ENCODE data around the gene PPAN.

PPAN gene

DNA sequence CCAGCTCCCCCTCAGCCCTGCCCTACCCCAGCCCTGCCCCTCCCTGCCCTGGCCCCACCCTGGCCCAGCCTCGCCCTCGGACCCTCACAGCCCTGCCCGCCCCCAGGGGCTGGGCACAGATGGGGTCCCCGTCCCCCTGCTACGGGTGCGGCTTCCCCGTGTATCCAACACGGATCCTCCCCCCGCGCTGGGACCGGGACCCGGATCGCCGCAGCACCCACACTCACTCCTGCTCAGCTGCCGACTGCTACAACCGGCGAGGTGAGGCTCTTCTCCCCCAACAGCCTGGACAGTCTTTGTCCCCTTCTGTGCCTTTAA is 14.8 kb upstream of the PPAN start:
- POLR2A ChIA-PET: interaction anchor here (0.6 kb wide), 1 partner anchor 147 kb away, joined by 3 read pairs; no protein-coding TSS in a partner anchor
- no peak overlapping the region for H3K27ac ChIP-seq (ENCODE audit: extremely low read depth, low read depth, low read length)

DNA sequence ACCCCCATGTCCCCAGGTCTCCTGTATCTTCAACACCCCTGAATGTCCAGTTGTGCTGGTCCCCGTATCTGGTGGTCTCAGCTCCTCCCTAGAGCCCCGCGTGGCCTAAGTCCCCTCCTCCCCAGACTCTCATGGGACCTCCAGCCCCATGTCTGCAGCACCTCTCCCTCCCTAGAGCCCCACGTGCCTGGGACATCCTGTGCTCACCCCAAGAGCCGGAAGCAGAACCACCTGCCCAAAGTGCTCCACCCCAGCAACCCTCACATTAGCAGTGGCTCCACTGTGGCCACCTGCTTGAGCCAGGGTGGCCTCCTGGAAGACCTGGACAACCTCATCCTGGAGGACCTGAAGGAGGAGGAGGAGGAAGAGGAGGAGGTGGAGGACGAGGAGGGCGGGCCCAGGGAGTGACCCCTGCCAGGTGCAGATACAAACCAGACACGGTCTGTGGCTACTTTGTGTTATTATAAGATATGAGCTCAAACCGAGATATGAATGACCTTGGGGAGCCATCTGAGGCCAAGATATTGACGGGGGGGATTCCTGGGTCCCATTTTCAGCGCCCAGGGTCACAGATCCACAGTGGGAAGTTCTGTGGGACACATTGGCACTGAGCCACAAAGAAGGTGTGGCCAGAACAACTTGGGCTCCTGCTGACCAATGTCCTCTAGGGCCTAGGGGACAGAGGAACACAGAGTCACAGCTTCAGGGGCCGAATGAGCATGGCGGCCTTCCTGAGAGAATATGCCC is 14.1 kb upstream of the PPAN start:
- H3K4me3 ChIP-seq (ENCODE audit: low read depth, low read length): no peak overlapping the region
- ChIA-PET CTCF (interaction anchor here (0.6 kb wide), 1 partner anchor 62 kb away, joined by 3 read pairs; no protein-coding TSS in a partner anchor), POLR2A (interaction anchor here (0.6 kb wide), 1 partner anchor 320 kb away, joined by 3 read pairs; no protein-coding TSS in a partner anchor)
- no peaks in the 10 kb centered on the region for H3K4me1 ChIP-seq (ENCODE audit: control insufficient read depth, insufficient read depth, low read length)
- H3K27ac ChIP-seq (ENCODE audit: extremely low read depth, low read depth, low read length): no peak overlapping the region
- TF ChIP-seq, protein P1, sequence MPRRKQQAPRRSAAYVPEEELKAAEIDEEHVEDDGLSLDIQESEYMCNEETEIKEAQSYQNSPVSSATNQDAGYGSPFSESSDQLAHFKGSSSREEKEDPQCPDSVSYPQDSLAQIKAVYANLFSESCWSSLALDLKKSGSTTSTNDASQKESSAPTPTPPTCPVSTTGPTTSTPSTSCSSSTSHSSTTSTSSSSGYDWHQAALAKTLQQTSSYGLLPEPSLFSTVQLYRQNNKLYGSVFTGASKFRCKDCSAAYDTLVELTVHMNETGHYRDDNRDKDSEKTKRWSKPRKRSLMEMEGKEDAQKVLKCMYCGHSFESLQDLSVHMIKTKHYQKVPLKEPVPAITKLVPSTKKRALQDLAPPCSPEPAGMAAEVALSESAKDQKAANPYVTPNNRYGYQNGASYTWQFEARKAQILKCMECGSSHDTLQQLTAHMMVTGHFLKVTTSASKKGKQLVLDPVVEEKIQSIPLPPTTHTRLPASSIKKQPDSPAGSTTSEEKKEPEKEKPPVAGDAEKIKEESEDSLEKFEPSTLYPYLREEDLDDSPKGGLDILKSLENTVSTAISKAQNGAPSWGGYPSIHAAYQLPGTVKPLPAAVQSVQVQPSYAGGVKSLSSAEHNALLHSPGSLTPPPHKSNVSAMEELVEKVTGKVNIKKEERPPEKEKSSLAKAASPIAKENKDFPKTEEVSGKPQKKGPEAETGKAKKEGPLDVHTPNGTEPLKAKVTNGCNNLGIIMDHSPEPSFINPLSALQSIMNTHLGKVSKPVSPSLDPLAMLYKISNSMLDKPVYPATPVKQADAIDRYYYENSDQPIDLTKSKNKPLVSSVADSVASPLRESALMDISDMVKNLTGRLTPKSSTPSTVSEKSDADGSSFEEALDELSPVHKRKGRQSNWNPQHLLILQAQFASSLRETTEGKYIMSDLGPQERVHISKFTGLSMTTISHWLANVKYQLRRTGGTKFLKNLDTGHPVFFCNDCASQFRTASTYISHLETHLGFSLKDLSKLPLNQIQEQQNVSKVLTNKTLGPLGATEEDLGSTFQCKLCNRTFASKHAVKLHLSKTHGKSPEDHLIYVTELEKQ (tag by site-specific recombination; IDR thresholded peaks at IDR 0.05; ENCODE audit: borderline replicate concordance): no peak
- no peaks in the 10 kb centered on the region for H3K9me3 ChIP-seq (ENCODE audit: control insufficient read depth, insufficient read depth, low read depth, low read length)
- H3K36me3 ChIP-seq (ENCODE audit: control insufficient read depth in 2 of 2, insufficient read depth in 1 of 2, low read length in 2 of 2): no peaks in the 10 kb centered on the region

More for the DNA sequence above, 14.8 kb upstream of the PPAN start:
- Histone ChIP-seq H3K9me3 (ENCODE audit: control insufficient read depth, insufficient read depth, low read depth, low read length) (no peaks in the 10 kb centered on the region), H3K4me1 (ENCODE audit: control insufficient read depth, insufficient read depth, low read length) (no peaks in the 10 kb centered on the region), H3K4me3 (ENCODE audit: low read depth, low read length) (no peak overlapping the region), H3K36me3 (ENCODE audit: control insufficient read depth in 2 of 2, insufficient read depth in 1 of 2, low read length in 2 of 2) (no peaks in the 10 kb centered on the region)
- TF ChIP-seq ZSCAN30 (tag by site-specific recombination; IDR thresholded peaks at IDR 0.05): no peak
- CTCF ChIA-PET: interaction anchor here (0.6 kb wide), 1 partner anchor 61 kb away, joined by 3 read pairs; no protein-coding TSS in a partner anchor

DNA sequence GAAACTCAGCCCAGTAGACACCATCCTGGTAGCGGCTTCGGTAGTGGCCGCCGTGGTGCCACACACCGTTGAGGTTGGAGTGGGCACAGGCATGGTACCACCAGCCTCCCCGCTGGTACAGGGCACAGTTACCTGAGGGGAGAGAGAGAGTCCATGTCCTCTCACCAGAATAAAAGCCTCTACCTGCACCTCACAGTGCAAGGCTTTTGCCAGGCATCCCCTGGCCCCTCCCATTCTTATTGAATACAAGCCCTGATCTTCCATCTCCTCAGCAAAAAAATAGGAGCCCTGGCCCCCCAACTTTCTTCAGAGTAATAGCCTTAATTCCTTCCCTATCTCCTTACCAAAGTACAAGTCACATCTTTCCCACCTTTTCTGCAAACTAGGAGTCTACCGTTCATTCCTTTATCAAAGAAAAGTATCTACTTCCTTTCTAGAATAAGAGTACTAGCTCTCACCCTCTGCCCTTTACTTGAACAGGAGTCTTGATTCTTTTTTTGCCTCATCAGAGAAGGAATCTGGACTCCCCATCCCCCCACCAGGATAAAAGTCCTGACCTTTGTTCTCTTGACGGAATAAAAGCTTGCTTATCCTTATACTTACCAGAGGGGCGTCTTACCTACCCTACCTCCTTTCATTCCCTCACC is 13.4 kb upstream of the PPAN start:
- Histone ChIP-seq H3K36me3 (ENCODE audit: control insufficient read depth in 2 of 2, insufficient read depth in 1 of 2, low read length in 2 of 2) (no peaks in the 10 kb centered on the region), H3K9me3 (ENCODE audit: control insufficient read depth, insufficient read depth, low read depth, low read length) (no peaks in the 10 kb centered on the region), H3K4me1 (ENCODE audit: control insufficient read depth, insufficient read depth, low read length) (no peaks in the 10 kb centered on the region), H3K4me3 (ENCODE audit: low read depth, low read length) (no peak overlapping the region), H3K27ac (ENCODE audit: extremely low read depth, low read depth, low read length) (no peak overlapping the region)
- CTCF ChIA-PET: interaction anchor here (0.7 kb wide), 1 partner anchor 218 kb away, joined by 3 read pairs; no protein-coding TSS in a partner anchor
- TF ChIP-seq, protein P2, sequence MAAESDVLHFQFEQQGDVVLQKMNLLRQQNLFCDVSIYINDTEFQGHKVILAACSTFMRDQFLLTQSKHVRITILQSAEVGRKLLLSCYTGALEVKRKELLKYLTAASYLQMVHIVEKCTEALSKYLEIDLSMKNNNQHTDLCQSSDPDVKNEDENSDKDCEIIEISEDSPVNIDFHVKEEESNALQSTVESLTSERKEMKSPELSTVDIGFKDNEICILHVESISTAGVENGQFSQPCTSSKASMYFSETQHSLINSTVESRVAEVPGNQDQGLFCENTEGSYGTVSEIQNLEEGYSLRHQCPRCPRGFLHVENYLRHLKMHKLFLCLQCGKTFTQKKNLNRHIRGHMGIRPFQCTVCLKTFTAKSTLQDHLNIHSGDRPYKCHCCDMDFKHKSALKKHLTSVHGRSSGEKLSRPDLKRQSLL (tag by site-specific recombination; IDR thresholded peaks at IDR 0.05): no peak
- peak; percentile 91 for TF ChIP-seq MYNN (tag by site-specific recombination; IDR thresholded peaks at IDR 0.05; ENCODE audit: borderline replicate concordance)
- TF ChIP-seq ZNF473 (tag by site-specific recombination; IDR thresholded peaks at IDR 0.05): no peak
- POLR2A ChIA-PET: no interaction called here

DNA sequence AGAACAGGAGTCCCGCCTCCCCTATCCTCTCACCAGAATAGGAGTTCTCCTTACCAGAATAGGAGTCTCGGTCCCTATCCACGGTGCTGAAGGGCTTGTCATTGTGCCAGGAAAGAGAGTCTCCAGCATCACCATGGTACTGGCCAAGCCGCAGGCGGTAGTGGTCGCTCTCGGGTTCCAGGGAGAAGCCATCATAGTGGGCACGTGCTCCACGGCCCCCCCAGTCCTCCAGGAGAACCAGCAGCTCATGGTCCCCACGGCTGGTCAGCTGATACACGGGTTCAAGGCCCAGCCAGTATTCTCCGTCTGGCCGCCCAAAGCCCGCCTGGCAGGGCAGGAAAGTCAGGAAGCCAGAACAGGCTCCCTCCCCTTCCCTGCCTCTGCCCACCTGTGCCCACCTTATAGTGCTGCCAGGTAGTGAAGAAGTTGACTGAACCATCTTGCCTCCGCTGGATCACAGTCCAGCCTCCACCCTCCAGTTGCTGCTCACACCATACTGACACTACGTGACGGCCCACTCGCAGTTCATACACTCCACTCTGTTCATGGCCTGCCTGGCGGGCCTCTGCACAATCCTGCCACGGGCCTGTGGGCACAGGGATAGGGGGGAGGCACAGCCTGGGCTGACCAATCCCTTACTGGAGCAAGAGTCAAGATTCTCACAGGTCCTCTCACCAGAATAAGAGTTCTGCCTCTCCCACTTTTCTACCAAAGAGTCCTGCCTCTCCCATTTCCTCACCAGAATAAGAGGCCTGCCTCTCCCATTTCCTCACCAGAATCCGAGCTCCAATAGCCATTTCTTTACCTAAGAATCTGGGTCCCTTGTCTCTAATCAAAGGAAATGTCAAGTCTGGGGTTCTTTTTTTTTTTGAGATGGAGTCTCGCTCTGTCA is 12.6 kb upstream of the PPAN start:
- Histone ChIP-seq H3K9me3 (ENCODE audit: control insufficient read depth, insufficient read depth, low read depth, low read length) (no peaks in the 10 kb centered on the region), H3K4me1 (ENCODE audit: control insufficient read depth, insufficient read depth, low read length) (no peaks in the 10 kb centered on the region), H3K36me3 (ENCODE audit: control insufficient read depth in 2 of 2, insufficient read depth in 1 of 2, low read length in 2 of 2) (no peaks in the 10 kb centered on the region), H3K27ac (ENCODE audit: extremely low read depth, low read depth, low read length) (no peak overlapping the region), H3K4me3 (ENCODE audit: low read depth, low read length) (no peak overlapping the region)
- CTCF ChIA-PET: interaction anchor here (0.7 kb wide), 1 partner anchor 217 kb away, joined by 3 read pairs; no protein-coding TSS in a partner anchor
- POLR2A ChIA-PET: no interaction called here
- TF ChIP-seq ZNF629 (tag by site-specific recombination; IDR thresholded peaks at IDR 0.05) (no peak), ZNF366 (tag by site-specific recombination; conservative IDR thresholded peaks at IDR 0.05) (no peak), HOXA7 (CRISPR knock-in tag; IDR thresholded peaks at IDR 0.05; ENCODE audit: borderline replicate concordance) (no peak), ZNF354C (tag by site-specific recombination; IDR thresholded peaks at IDR 0.05; ENCODE audit: borderline replicate concordance, low read depth) (no peak), SP3 (tag by site-specific recombination; IDR thresholded peaks at IDR 0.05) (no peak), ZNF394 (tag by site-specific recombination; IDR thresholded peaks at IDR 0.05; ENCODE audit: borderline replicate concordance) (no peak), MYNN (tag by site-specific recombination; IDR thresholded peaks at IDR 0.05; ENCODE audit: borderline replicate concordance) (peak; percentile 29)
- TF ChIP-seq, protein P3, sequence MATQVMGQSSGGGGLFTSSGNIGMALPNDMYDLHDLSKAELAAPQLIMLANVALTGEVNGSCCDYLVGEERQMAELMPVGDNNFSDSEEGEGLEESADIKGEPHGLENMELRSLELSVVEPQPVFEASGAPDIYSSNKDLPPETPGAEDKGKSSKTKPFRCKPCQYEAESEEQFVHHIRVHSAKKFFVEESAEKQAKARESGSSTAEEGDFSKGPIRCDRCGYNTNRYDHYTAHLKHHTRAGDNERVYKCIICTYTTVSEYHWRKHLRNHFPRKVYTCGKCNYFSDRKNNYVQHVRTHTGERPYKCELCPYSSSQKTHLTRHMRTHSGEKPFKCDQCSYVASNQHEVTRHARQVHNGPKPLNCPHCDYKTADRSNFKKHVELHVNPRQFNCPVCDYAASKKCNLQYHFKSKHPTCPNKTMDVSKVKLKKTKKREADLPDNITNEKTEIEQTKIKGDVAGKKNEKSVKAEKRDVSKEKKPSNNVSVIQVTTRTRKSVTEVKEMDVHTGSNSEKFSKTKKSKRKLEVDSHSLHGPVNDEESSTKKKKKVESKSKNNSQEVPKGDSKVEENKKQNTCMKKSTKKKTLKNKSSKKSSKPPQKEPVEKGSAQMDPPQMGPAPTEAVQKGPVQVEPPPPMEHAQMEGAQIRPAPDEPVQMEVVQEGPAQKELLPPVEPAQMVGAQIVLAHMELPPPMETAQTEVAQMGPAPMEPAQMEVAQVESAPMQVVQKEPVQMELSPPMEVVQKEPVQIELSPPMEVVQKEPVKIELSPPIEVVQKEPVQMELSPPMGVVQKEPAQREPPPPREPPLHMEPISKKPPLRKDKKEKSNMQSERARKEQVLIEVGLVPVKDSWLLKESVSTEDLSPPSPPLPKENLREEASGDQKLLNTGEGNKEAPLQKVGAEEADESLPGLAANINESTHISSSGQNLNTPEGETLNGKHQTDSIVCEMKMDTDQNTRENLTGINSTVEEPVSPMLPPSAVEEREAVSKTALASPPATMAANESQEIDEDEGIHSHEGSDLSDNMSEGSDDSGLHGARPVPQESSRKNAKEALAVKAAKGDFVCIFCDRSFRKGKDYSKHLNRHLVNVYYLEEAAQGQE (tag by site-specific recombination; IDR thresholded peaks at IDR 0.05): peak; percentile 96
